ENCODE measurements around the gene NENF. TPM values are rescaled to one million over a fixed set of nuclear protein-coding genes. Genes with fewer than 3 reads are reported as not detected.

NENF gene
- 44.7 TPM for polyA plus RNA-seq (2013, experiment 1 of 2)
- 49.2 TPM for polyA plus RNA-seq (2013, experiment 2 of 2)

DNA sequence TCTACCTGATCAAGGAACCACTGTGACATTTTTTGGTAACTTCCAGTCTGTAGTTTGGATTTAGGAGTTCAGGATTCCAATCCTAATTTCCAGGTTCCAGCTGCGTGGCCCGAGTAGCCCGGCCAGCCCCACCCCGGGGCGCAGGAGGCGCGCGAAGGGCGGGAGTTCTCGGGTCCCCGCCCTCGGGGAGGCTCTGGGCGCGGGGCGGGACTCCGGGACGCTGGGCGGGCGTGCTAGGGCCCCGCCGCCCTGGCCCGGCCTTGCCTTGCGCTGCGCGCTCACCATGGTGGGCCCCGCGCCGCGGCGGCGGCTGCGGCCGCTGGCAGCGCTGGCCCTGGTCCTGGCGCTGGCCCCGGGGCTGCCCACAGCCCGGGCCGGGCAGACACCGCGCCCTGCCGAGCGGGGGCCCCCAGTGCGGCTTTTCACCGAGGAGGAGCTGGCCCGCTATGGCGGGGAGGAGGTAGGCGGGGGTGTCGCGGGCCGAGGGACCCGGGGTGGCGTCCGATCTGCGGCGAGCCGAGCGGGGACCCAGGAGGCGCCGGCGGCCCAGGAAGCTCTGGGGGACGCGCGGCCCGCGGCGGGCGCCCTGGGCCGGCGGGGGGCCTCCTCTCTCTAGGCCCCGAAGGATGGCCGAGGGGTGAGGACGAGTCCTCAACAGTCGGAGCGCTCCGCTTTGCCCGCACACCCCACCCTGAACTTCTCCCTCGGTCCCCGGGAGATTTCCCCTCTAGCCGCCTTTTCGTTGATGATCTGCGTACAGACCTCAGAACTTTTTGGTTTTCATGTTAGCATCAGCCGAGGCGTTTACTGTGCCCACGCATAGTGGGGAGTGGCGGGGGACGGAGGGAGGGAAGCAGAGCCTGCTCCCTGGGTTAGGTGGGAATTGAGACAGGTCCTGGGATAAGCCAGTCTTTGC, at the start of gene NENF:
Gene NENF, plus strand, starts transcription at position 260 of the 916 bp plus-strand sequence. Its CDS starts 24 bp downstream, at position 284.
- Histone ChIP-seq H3K36me3 (ENCODE audit: control insufficient read depth in 1 of 2, insufficient read depth in 2 of 2, low read depth in 1 of 2, low read length in 2 of 2) (no peaks in the 10 kb centered on the region), H3K4ac (ENCODE audit: low read depth in 1 of 2, low read length in 2 of 2) (peak within 1 kb of the TSS in 1 of 2 experiments; percentile 52), H2BK15ac (ENCODE audit: low read depth, poor library complexity, severe bottlenecking) (peak within 1 kb of the TSS; percentile 28), H3K27ac (ENCODE audit: low read length, poor library complexity, severe bottlenecking) (no peak within 1 kb of the TSS), H4K91ac (ENCODE audit: low read length) (no peak within 1 kb of the TSS), H3K4me2 (ENCODE audit: low read length, poor library complexity, severe bottlenecking) (peak within 1 kb of the TSS; percentile 96), H3K79me1 (replicated peaks; ENCODE audit: low read length, poor library complexity, severe bottlenecking) (peaks cover 22% of the 10 kb centered on the region), H3K18ac (ENCODE audit: low read depth in 1 of 2, low read length in 2 of 2) (peak within 1 kb of the TSS; percentile 43), H4K8ac (ENCODE audit: low read length) (peak within 1 kb of the TSS; percentile 53), H3K23ac (ENCODE audit: low read length in 2 of 2) (no peak within 1 kb of the TSS), H2BK5ac (ENCODE audit: low read depth, low read length, poor library complexity, severe bottlenecking) (no peak within 1 kb of the TSS), H3K14ac (ENCODE audit: low read length in 2 of 2) (no peak within 1 kb of the TSS), H3K4me1 (ENCODE audit: control insufficient read depth, insufficient read depth, low read depth, low read length) (peaks cover 9% of the 10 kb centered on the region), H3K27me3 (ENCODE audit: control insufficient read depth in 1 of 2, insufficient read depth in 1 of 2, low read length in 2 of 2) (no peaks in the 10 kb centered on the region), H3K9ac (ENCODE audit: low read length) (peak within 1 kb of the TSS; percentile 98), H2BK12ac (ENCODE audit: low read length in 2 of 2) (peak within 1 kb of the TSS in 1 of 2 experiments; percentile 31), H2BK120ac (ENCODE audit: low read depth, low read length) (peak within 1 kb of the TSS; percentile 49), H2AFZ (ENCODE audit: low read depth, low read length) (peak within 1 kb of the TSS; percentile 72), H3K4me3 (ENCODE audit: insufficient read depth in 1 of 2, low read depth in 1 of 2, low read length in 2 of 2) (peak within 1 kb of the TSS; percentile 83 to 86), H2AK5ac (ENCODE audit: low read length, severe bottlenecking) (no peak within 1 kb of the TSS), H3K9me3 (ENCODE audit: control insufficient read depth, low read length) (no peaks in the 10 kb centered on the region)
- DNase-seq: peak; percentile 78
- WGBS: 2% methylated on average over 60 of the region's 86 CpGs

DNA sequence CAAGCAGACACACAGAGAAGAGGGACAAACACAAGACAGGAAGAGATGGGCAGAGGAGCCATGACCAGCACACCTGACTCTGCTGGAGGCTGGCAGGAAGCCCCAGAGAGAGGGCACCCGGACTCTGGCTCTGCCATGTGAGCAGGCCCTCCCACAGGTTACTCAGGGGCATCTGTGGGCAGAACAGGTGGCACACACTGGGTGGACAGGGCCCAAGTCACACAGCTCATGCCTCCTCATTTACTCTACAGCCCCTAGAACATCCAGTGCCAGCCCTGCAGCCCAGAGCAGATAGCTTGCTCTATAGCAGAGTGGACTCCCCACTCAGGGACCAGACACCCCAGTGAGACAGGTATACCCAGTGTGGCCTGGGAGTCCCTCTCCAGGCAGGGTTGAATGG, 46.7 kb upstream of the NENF start:
- Histone ChIP-seq H3K14ac (ENCODE audit: low read length in 2 of 2) (no peak overlapping the region), H3K4me3 (ENCODE audit: insufficient read depth in 1 of 2, low read depth in 1 of 2, low read length in 2 of 2) (no peak overlapping the region), H2AK5ac (ENCODE audit: low read length, severe bottlenecking) (no peak overlapping the region), H2AFZ (ENCODE audit: low read depth, low read length) (no peak overlapping the region), H3K4ac (ENCODE audit: low read depth in 1 of 2, low read length in 2 of 2) (no peak overlapping the region), H2BK12ac (ENCODE audit: low read length in 2 of 2) (no peak overlapping the region), H3K4me2 (ENCODE audit: low read length, poor library complexity, severe bottlenecking) (no peak overlapping the region), H3K23ac (ENCODE audit: low read length in 2 of 2) (no peak overlapping the region), H3K9me3 (ENCODE audit: control insufficient read depth, low read length) (no peaks in the 10 kb centered on the region), H3K27ac (ENCODE audit: low read length, poor library complexity, severe bottlenecking) (no peak overlapping the region), H3K36me3 (ENCODE audit: control insufficient read depth in 1 of 2, insufficient read depth in 2 of 2, low read depth in 1 of 2, low read length in 2 of 2) (peaks cover 33 to 36% of the 10 kb centered on the region in 2 experiments), H3K4me1 (ENCODE audit: control insufficient read depth, insufficient read depth, low read depth, low read length) (no peaks in the 10 kb centered on the region), H4K91ac (ENCODE audit: low read length) (no peak overlapping the region), H2BK5ac (ENCODE audit: low read depth, low read length, poor library complexity, severe bottlenecking) (no peak overlapping the region), H2BK15ac (ENCODE audit: low read depth, poor library complexity, severe bottlenecking) (no peak overlapping the region), H4K8ac (ENCODE audit: low read length) (no peak overlapping the region), H2BK120ac (ENCODE audit: low read depth, low read length) (no peak overlapping the region), H3K79me1 (replicated peaks; ENCODE audit: low read length, poor library complexity, severe bottlenecking) (peaks cover 8% of the 10 kb centered on the region), H3K9ac (ENCODE audit: low read length) (no peak overlapping the region), H3K27me3 (ENCODE audit: control insufficient read depth in 1 of 2, insufficient read depth in 1 of 2, low read length in 2 of 2) (no peaks in the 10 kb centered on the region), H3K18ac (ENCODE audit: low read depth in 1 of 2, low read length in 2 of 2) (no peak overlapping the region)
- WGBS: 93% methylated on average over 1 of the region's 1 CpG
- no peak for DNase-seq

DNA sequence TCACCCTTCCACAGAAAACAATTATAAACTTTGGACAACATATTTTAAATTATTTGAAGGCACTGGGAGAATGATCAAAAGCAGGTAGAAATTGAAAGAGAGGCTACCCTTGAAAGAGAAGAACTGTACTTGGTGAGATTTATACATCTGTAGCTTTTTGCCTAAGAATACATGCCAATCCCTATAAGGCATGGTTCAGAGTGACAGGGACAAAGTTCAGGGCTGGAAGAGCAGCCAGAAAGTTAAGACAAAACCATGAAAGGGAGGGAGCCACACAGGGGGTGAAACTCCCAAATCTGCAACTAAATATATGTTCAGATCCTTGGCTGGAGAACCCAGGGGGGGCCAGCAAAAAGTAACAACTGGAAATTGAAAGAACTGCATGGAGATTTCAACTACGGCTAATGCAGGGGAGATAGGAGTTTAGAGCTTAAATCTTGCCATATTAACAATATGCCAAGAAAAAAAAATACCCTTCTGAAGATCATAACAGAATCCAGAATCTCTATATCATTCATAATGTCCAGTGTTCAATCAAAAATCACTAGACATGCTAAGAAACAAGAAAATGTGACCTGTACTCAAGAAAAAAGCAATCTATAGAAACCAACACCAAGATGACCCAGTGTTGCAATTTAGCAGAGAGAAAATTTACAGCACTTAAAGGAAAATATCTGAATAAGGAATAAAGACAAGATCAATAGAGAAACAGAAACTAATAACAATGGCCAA, 43.6 kb upstream of the NENF start:
- Histone ChIP-seq H3K27ac (ENCODE audit: low read length, poor library complexity, severe bottlenecking) (no peak overlapping the region), H3K4me3 (ENCODE audit: insufficient read depth in 1 of 2, low read depth in 1 of 2, low read length in 2 of 2) (no peak overlapping the region), H3K9me3 (ENCODE audit: control insufficient read depth, low read length) (no peaks in the 10 kb centered on the region), H2BK5ac (ENCODE audit: low read depth, low read length, poor library complexity, severe bottlenecking) (no peak overlapping the region), H3K23ac (ENCODE audit: low read length in 2 of 2) (no peak overlapping the region), H3K4me2 (ENCODE audit: low read length, poor library complexity, severe bottlenecking) (no peak overlapping the region), H3K36me3 (ENCODE audit: control insufficient read depth in 1 of 2, insufficient read depth in 2 of 2, low read depth in 1 of 2, low read length in 2 of 2) (peaks cover 22 to 26% of the 10 kb centered on the region in 2 experiments), H2BK120ac (ENCODE audit: low read depth, low read length) (no peak overlapping the region), H3K27me3 (ENCODE audit: control insufficient read depth in 1 of 2, insufficient read depth in 1 of 2, low read length in 2 of 2) (no peaks in the 10 kb centered on the region), H3K4ac (ENCODE audit: low read depth in 1 of 2, low read length in 2 of 2) (no peak overlapping the region), H4K8ac (ENCODE audit: low read length) (no peak overlapping the region), H3K14ac (ENCODE audit: low read length in 2 of 2) (no peak overlapping the region), H4K91ac (ENCODE audit: low read length) (no peak overlapping the region), H3K9ac (ENCODE audit: low read length) (no peak overlapping the region), H3K4me1 (ENCODE audit: control insufficient read depth, insufficient read depth, low read depth, low read length) (no peaks in the 10 kb centered on the region), H2BK15ac (ENCODE audit: low read depth, poor library complexity, severe bottlenecking) (no peak overlapping the region), H2BK12ac (ENCODE audit: low read length in 2 of 2) (no peak overlapping the region), H3K18ac (ENCODE audit: low read depth in 1 of 2, low read length in 2 of 2) (no peak overlapping the region), H2AK5ac (ENCODE audit: low read length, severe bottlenecking) (no peak overlapping the region), H2AFZ (ENCODE audit: low read depth, low read length) (no peak overlapping the region), H3K79me1 (replicated peaks; ENCODE audit: low read length, poor library complexity, severe bottlenecking) (peaks cover 8% of the 10 kb centered on the region)
- DNase-seq: no peak
- WGBS: 100% methylated on average over 1 of the region's 1 CpG

Measured in mesenchymal stem cell (in vitro differentiated cells and primary cell).